Measurements from ENCODE around the gene NOX5. TPM values are rescaled to one million over a fixed set of nuclear protein-coding genes. Genes with fewer than 3 reads are reported as not detected.

NOX5 gene
- total RNA-seq, 1 donor from 2014 or later, result 0.17 TPM

GRCh38 chr15:69094124-69094921, 79.8 kb downstream of the NOX5 start:
- DNase-seq (ENCODE audit: low read depth), result no peak
- no peak for TF ChIP-seq CTCF (IDR thresholded peaks at IDR 0.05; ENCODE audit: insufficient read depth, low read length, poor library complexity, severe bottlenecking)
- Histone ChIP-seq H3K36me3 (ENCODE audit: control insufficient read depth, insufficient read depth, low read length) (no peaks in the 10 kb centered on the region), H3K4me3 (ENCODE audit: low read depth, low read length) (no peak overlapping the region), H3K27me3 (ENCODE audit: control insufficient read depth, insufficient read depth, low read length) (no peaks in the 10 kb centered on the region)

- no peak for DNase-seq (ENCODE audit: low read depth)
- TF ChIP-seq CTCF (IDR thresholded peaks at IDR 0.05; ENCODE audit: insufficient read depth, low read length, poor library complexity, severe bottlenecking), result no peak
- H3K27me3 ChIP-seq (ENCODE audit: control insufficient read depth, insufficient read depth, low read length), result no peaks in the 10 kb centered on the region
- no peaks in the 10 kb centered on the region for H3K36me3 ChIP-seq (ENCODE audit: control insufficient read depth, insufficient read depth, low read length)
- H3K4me3 ChIP-seq (ENCODE audit: low read depth, low read length), result no peak overlapping the region
Measured at GRCh38 chr15:69095274-69095673, 80.8 kb downstream of the NOX5 start.

GRCh38 chr15:69096196-69096595, 81.7 kb downstream of the NOX5 start:
- no peak for TF ChIP-seq CTCF (IDR thresholded peaks at IDR 0.05; ENCODE audit: insufficient read depth, low read length, poor library complexity, severe bottlenecking)
- DNase-seq (ENCODE audit: low read depth), result no peak
- no peaks in the 10 kb centered on the region for H3K27me3 ChIP-seq (ENCODE audit: control insufficient read depth, insufficient read depth, low read length)
- H3K36me3 ChIP-seq (ENCODE audit: control insufficient read depth, insufficient read depth, low read length), result no peaks in the 10 kb centered on the region
- H3K4me3 ChIP-seq (ENCODE audit: low read depth, low read length), result no peak overlapping the region

GRCh38 chr15:69096626-69097025, 82.1 kb downstream of the NOX5 start:
- DNase-seq (ENCODE audit: low read depth), result no peak
- H3K4me3 ChIP-seq (ENCODE audit: low read depth, low read length), result no peak overlapping the region
- TF ChIP-seq CTCF (IDR thresholded peaks at IDR 0.05; ENCODE audit: insufficient read depth, low read length, poor library complexity, severe bottlenecking), result no peak
- no peaks in the 10 kb centered on the region for H3K36me3 ChIP-seq (ENCODE audit: control insufficient read depth, insufficient read depth, low read length)
- no peaks in the 10 kb centered on the region for H3K27me3 ChIP-seq (ENCODE audit: control insufficient read depth, insufficient read depth, low read length)

GRCh38 chr15:69098771-69099170, 84.3 kb downstream of the NOX5 start:
- H3K4me3 ChIP-seq (ENCODE audit: low read depth, low read length), result no peak overlapping the region
- peaks cover 1% of the 10 kb centered on the region for H3K27me3 ChIP-seq (ENCODE audit: control insufficient read depth, insufficient read depth, low read length)
- no peak for DNase-seq (ENCODE audit: low read depth)

More at GRCh38 chr15:69098771-69099170, 84.3 kb downstream of the NOX5 start:
- no peak for TF ChIP-seq CTCF (IDR thresholded peaks at IDR 0.05; ENCODE audit: insufficient read depth, low read length, poor library complexity, severe bottlenecking)
- no peaks in the 10 kb centered on the region for H3K36me3 ChIP-seq (ENCODE audit: control insufficient read depth, insufficient read depth, low read length)

Measured in kidney epithelial cell (primary cell).